ENCODE data around the gene DCN.

- TF ChIP-seq, protein P1, sequence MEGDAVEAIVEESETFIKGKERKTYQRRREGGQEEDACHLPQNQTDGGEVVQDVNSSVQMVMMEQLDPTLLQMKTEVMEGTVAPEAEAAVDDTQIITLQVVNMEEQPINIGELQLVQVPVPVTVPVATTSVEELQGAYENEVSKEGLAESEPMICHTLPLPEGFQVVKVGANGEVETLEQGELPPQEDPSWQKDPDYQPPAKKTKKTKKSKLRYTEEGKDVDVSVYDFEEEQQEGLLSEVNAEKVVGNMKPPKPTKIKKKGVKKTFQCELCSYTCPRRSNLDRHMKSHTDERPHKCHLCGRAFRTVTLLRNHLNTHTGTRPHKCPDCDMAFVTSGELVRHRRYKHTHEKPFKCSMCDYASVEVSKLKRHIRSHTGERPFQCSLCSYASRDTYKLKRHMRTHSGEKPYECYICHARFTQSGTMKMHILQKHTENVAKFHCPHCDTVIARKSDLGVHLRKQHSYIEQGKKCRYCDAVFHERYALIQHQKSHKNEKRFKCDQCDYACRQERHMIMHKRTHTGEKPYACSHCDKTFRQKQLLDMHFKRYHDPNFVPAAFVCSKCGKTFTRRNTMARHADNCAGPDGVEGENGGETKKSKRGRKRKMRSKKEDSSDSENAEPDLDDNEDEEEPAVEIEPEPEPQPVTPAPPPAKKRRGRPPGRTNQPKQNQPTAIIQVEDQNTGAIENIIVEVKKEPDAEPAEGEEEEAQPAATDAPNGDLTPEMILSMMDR (IDR thresholded peaks at IDR 0.05) = no peak
- no peak for TF ChIP-seq POLR2A (IDR thresholded peaks at IDR 0.05)
Observed at GRCh38 chr12:91120781-91121180, 61.8 kb downstream of the DCN start.
